Skin epidermis (tissue), 12 donors: ENCODE data around the gene LAMTOR3.

Source experiments
- H3K27ac ChIP-seq, 21 experiments: fragments of 200-600 bp; sonication (generic) in 11 of 21; one replicate each; pipeline ENCODE4 v1.5.0; 2020; ENCODE audit warnings: mild to moderate bottlenecking in 3 of 21, inconsistent platforms in 2 of 21, moderate library complexity in 2 of 21
- H3K4me3 ChIP-seq, 7 experiments: fragments of 200-600 bp; sonication (generic) in 2 of 7; one replicate each; pipeline ENCODE4 v1.5.0; 2020; ENCODE audit warnings: inconsistent platforms in 2 of 7, mild to moderate bottlenecking in 2 of 7, moderate library complexity in 1 of 7

Gene LAMTOR3

GRCh38 chr4:99868126-99868596 lies 26.1 kb downstream of the LAMTOR3 start:
- Histone ChIP-seq H3K27ac (no peak overlapping the region), H3K4me3 (no peak overlapping the region)

DNA sequence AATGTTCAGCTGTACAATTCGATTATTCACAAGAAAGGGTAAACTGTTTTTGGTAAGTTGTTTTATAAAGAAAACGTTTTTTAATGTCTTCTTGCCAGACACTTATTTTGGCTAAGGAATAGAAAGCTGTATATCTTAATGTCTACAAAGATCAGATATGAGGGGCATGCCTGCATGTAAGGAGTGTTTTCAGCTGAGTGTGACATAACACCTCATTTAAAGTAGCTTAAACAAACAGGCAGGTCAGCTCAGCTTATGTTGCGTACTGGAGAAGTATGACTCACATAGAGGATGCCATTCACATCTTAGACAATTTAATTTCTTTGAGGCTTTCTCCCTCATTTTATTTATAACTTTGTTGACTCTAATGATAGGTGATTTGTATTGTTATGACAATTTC lies 30.4 kb downstream of the LAMTOR3 start:
- Histone ChIP-seq H3K4me3 (no peak overlapping the region), H3K27ac (no peak overlapping the region)

DNA sequence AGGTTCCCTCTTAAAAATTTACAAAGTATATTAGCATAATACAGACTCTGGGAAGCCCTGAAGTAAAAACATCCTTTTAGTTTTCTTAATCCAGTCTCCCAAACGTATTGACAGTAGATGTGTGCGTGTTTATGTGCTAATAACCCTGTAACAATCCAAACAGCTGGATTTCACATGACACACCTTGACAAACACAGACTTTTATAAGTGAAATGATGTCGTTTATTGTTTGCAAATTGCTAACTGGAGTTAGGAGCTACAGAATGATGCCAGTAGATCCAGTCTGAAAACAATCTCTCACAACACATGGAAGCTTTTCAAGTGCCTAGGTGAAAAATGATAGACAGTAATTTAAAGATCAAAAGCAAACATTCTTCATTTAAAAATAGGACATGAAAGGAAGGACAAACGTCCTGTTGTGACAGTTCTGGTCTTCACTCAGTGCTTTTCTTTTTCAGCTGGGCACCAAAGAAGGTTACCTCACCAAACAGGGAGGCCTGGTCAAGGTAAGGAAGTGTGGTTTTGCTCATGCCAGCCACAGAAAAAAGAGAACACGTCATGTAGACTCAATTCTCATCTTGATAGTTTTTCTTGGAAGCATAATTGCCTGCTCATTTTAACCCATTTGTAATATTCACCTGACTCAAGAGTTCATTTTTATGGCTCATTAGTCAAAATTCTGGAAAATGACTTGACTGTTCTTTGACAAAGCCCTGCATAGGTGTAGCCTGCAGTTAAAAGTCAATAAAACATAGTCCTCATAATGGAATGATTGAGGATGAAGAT lies 32.9 kb downstream of the LAMTOR3 start:
- Histone ChIP-seq H3K27ac (no peak overlapping the region), H3K4me3 (no peak overlapping the region)

DNA sequence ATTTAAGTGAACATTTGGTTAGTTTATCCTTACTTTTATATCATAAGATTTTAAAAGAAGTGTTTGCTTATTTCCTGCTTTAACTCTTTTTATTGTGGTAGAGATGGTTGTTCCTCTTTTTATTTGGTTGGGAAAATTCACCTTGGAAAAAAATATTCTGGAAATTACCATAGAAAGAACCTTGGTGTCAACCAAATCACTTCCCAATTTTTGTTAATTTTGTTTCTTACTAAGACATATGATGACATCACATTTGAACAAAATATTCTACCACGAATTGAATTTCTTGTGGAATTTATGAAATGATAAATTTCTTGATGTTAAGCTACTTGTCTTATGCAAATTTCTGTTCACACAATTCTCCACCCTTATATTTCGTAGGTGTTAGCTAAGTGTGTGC lies 33.7 kb downstream of the LAMTOR3 start:
- H3K27ac ChIP-seq: no peak overlapping the region

DNA sequence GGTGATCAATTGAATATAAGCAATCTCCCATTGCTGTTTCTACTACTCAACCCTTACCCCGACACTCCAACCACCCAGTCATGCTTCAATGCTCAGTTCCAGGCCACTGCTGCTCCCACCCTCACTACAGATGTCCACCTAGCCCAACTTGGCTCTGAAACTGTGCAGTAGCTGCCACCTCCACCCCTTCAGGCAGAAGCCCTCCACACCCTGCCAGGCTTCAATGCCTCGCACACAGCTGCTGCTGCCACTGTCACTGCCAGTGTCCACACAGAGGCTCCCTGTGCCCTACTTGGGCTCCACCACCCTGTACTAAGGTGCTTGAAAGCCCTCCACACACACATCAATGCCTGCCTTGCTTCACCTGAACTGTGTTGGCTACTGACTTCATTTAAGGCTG lies 34.6 kb downstream of the LAMTOR3 start:
- peak overlapping the region in 2 of 21 experiments; percentile 29 to 46 for H3K27ac ChIP-seq
- H3K4me3 ChIP-seq: no peak overlapping the region

More for the DNA sequence above, 33.7 kb downstream of the LAMTOR3 start:
- no peak overlapping the region for H3K4me3 ChIP-seq

DNA sequence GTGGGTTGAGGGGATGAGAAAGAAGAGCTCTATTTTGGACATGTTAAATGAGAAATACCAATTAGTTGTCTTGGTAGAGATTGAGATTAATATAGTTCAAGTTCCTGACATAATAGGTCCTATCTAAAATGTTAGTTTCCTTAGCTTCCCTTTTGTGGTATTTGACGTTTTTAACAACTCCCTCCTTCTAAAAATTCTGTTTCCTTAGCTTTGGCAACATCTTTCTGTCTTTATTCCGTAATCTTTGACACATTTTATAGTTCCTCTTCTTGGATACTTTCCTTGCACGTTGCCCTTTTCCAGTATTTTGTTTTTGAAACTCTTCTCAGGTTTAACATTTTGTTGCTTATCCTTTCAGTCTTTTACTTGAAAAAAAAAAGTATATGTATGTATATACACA lies 36.9 kb downstream of the LAMTOR3 start:
- Histone ChIP-seq H3K4me3 (no peak overlapping the region), H3K27ac (peak overlapping the region in 7 of 21 experiments; percentile 19 to 63 (median 57))

DNA sequence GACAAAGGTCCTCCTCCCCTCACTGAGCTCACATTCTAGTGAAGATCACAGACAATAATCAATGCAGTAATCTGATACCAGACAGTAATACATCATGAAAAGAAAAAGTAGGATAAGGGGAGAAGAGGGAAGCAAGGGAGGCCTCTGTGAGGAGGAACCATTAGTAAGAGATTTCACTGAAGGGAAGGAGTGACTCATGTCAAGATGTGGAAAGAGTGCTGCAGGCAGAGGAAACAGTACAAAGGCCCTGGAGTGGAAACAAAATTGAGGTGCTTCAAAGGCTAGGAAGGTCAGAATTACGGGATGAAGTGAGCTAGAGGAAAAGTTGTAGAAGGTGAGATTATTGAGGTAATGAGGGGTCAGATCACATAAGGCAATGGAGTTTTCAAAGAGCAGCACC lies 38.1 kb downstream of the LAMTOR3 start:
- H3K4me3 ChIP-seq: no peak overlapping the region
- H3K27ac ChIP-seq: peak overlapping the region in 12 of 21 experiments; percentile 6 to 63 (median 42)

- Histone ChIP-seq H3K27ac (peak overlapping the region in 8 of 21 experiments; percentile 12 to 63 (median 43)), H3K4me3 (no peak overlapping the region)
Observed at GRCh38 chr4:99855678-99856077, 38.5 kb downstream of the LAMTOR3 start.

DNA sequence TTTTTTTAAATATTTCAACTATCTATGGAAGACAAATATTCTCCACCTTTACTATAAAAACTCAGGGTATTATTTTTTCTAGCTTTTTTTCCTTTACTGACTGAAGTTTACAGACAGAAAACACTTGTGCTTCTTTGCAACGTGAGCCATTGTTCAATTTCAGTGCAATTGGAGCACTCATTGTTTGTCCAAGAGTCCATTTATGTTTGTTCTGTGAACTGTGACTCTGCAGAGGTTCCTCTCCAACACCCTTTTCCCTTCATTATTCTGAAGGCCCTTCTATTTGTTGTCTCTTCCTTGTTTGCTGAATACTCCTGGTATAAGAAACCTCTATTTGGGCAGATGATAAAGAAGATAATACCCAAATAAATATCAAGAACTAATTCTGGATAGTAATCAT lies 40.2 kb downstream of the LAMTOR3 start:
- peak overlapping the region in 1 of 21 experiments; percentile 63 for H3K27ac ChIP-seq
- H3K4me3 ChIP-seq: no peak overlapping the region

DNA sequence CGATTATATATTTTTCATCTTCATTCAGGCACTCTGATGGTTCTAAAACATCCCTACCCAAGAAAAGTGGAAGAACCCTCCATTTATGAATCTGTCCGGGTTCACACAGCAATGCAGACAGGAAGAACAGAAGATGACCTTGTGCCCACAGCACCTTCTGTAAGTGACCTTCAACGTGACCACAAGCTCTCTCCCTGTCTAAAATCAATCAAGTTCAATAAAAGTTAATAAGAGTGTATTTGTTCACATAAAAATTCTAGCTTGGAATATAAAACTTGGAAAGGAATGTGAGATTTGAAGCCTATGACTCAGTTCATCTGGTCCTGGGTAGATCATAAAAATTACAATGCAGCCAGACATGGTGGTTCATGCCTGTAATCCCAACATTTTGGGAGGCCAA lies 41.0 kb downstream of the LAMTOR3 start:
- no peak overlapping the region for H3K4me3 ChIP-seq
- no peak overlapping the region for H3K27ac ChIP-seq

DNA sequence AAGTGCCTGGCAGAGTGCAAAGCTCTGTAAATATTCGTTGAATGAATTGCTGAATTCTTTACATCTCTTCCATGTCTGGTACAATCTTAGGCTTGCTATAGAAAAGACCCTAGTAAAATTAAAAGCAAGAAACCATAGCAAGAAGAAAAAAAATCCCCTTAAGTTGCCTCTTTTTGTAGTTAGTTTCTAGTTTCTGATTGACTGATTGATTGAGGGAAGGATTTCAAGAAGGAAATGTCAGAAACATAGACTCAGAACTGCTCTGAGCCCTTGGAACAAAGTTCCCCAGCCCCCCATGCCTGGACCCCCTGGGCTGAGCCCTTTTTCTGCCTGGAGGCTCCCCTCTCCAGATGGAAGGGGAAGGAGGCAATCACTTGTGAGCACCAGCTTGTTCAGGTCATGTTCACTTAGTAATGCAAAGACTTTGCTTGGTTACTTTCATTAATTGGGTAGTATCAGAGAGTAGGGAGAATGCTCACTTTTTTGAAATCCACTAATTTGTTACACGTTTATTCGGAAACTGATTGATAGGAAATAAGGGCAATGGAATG lies 42.0 kb downstream of the LAMTOR3 start:
- Histone ChIP-seq H3K4me3 (no peak overlapping the region), H3K27ac (peak overlapping the region in 2 of 21 experiments; percentile 13 to 24)

- peak overlapping the region in 1 of 21 experiments; percentile 43 for H3K27ac ChIP-seq
- H3K4me3 ChIP-seq: no peak overlapping the region
Observed at GRCh38 chr4:99848591-99849001, 45.6 kb downstream of the LAMTOR3 start.

GRCh38 chr4:99847362-99847976 lies 46.8 kb downstream of the LAMTOR3 start:
- peak overlapping the region in 8 of 21 experiments; percentile 1 to 50 (median 8) for H3K27ac ChIP-seq

DNA sequence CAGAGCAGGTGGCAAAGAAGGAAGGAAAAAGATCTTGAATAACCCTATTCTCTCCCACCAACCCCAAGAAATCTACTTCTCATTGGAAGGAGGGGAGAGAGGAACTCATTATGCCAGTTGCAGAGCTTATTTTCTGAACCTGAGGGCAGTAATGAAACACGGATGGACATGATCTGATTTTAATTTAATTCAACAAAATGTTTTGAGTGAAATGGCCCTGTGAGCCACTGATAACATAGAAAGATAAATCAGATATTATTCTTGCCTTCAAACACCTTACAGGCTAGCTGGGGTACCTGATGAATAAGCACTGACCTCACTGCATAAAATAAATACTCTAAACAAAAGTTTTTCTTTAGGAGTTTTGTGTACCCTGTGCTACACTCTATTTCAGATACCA lies 47.3 kb downstream of the LAMTOR3 start:
- H3K4me3 ChIP-seq: no peak overlapping the region
- peak overlapping the region in 6 of 21 experiments; percentile 1 to 43 (median 8) for H3K27ac ChIP-seq

More at GRCh38 chr4:99847362-99847976, 46.8 kb downstream of the LAMTOR3 start:
- H3K4me3 ChIP-seq: no peak overlapping the region

DNA sequence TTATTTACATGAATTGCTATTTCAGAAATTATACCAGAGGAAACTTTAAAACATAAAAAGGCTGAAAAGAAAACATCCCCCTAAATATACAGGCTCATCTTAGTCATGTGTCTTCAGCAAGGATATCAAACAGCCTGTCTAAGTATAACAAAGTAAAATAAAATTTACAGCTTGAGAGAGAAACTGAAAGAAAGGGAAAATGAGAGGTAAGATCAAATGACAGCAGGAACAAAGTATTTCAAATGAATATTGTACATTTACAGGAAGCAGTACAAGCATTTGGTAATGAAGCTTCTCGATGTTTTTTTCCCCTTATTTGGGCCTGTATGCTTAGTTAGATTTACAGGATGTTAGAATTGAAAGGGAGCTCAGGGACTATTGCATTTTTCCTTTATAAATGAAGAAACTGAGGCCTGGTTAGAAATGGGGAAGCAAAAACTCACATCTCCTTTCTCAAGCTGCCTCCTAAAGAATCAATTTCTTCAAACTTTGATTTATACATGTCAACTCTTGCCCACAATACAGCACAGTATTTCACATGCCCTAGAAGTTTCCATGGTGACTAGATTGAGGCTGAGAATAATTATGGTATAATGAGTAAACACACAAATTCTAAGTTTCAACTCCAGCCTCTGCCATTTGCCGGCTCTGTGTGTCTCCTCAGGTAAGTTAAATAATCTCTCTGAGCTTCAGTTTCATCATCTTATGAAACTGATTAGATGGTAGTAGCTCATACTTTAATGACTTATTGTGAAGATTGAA lies 48.3 kb downstream of the LAMTOR3 start:
- Histone ChIP-seq H3K27ac (peak overlapping the region in 3 of 21 experiments; percentile 11 to 43 (median 35)), H3K4me3 (no peak overlapping the region)

DNA sequence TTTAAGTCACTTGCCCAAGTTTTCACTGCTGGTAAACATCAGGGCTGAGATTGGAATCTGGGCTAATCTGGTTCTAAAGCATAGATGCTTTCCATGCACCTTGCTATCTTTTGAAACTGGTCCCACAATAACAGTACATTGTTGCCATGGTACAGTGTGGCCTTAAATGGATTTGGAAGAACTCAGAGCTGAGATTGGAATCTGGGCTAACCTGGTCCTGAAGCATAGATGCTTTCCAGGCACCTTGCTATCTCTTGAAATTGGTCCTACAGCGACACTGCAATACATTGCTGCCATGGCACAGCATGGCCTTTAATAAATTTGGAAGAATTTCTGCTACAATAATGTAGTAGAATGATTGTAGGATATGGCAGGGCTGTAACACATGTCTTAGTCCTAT lies 49.0 kb downstream of the LAMTOR3 start:
- H3K4me3 ChIP-seq: no peak overlapping the region
- peak overlapping the region in 1 of 21 experiments; percentile 33 for H3K27ac ChIP-seq

GRCh38 chr4:99844048-99844447 lies 50.2 kb downstream of the LAMTOR3 start:
- Histone ChIP-seq H3K4me3 (no peak overlapping the region), H3K27ac (no peak overlapping the region)

- H3K27ac ChIP-seq: no peak overlapping the region
- H3K4me3 ChIP-seq: no peak overlapping the region
Observed at GRCh38 chr4:99843413-99843812, 50.8 kb downstream of the LAMTOR3 start.

- no peak overlapping the region for H3K27ac ChIP-seq
Observed at GRCh38 chr4:99841129-99841528, 53.1 kb downstream of the LAMTOR3 start.

GRCh38 chr4:99838927-99839326 lies 55.3 kb downstream of the LAMTOR3 start:
- Histone ChIP-seq H3K4me3 (no peak overlapping the region), H3K27ac (no peak overlapping the region)

More at GRCh38 chr4:99841129-99841528, 53.1 kb downstream of the LAMTOR3 start:
- no peak overlapping the region for H3K4me3 ChIP-seq
